HCT116 (cell line): ENCODE data around the gene MAN2B1. TPM values are rescaled to one million over a fixed set of nuclear protein-coding genes. Genes with fewer than 3 reads are reported as not detected.

Experiments used
- ATAC-seq: fragments of 200-7000 bp; cut with Tn5 transposase; 2 replicates; pipeline ENCODE4 v1.9.1; 2020; ENCODE audit warnings: mild to moderate bottlenecking, moderate library complexity
- BruUV-seq: library from RNA; stranded (reverse); fragments of 400-500 nt; replicated peaks from 2 replicates; lab custom pipeline; 2021; lab: Mats Ljungman, UMichigan
- CTCF ChIA-PET: fragments of 300-600 bp; sonication (Branson Sonifier 250); formaldehyde crosslinking; loops from one replicate; lab custom pipeline; 2021; ENCODE audit warnings: antibody characterized with exemption; lab: Charles Lee
- POLR2A ChIA-PET: fragments of 300-600, 350-600 bp; sonication (Branson Sonifier 250); formaldehyde crosslinking; loops from one replicate; lab custom pipeline; 2021; ENCODE audit warnings: antibody characterized with exemption; lab: Charles Lee
- RAD21 ChIA-PET, 2 experiments: fragments of 300-600 bp; sonication (Branson Sonifier 250); formaldehyde crosslinking; loops; one replicate each; lab custom pipeline; 2023; ENCODE audit warnings: low total read pairs in 2 of 2; ENCODE audit not compliant: uncharacterized antibody in 2 of 2, unreplicated experiment in 2 of 2, low non-redundant PET in 1 of 2; lab: Charles Lee
- DNase-seq: peaks from one replicate; pipeline ENCODE4 v3.0.0-alpha.2; 2010; ENCODE audit warnings: low read depth, low spot score
- H2AFZ ChIP-seq: fragments of 200-600 bp; shearing (Covaris generic), sonication (generic); 2 replicates; pipeline ENCODE4 v1.6.1; 2017; ENCODE audit warnings: low read depth, mixed run types, mixed read lengths, antibody characterized with exemption, low read length; ENCODE audit not compliant: poor library complexity, severe bottlenecking
- H3K27ac ChIP-seq: 2 replicates; pipeline ENCODE4 v1.5.1; 2012; ENCODE audit warnings: low read depth, low read length
- H3K27me3 ChIP-seq: fragments of 200-600 bp; sonication (generic); 2 replicates; pipeline ENCODE4 v1.6.1; 2016; ENCODE audit warnings: mixed run types, low read length, mixed read lengths; ENCODE audit not compliant: insufficient read depth
- H3K36me3 ChIP-seq, 2 experiments: fragments of 200-500 bp in 1 of 2; fragments of 200-600 bp in 1 of 2; sonication (Bioruptor generic) in 1 of 2; sonication (generic) in 1 of 2; 2 replicates each; pipeline versions ENCODE4 v1.5.1 to v1.6.1; 2014 to 2016; ENCODE audit warnings: low read length in 2 of 2, inconsistent platforms in 1 of 2, mixed read lengths in 1 of 2, mixed run types in 1 of 2; ENCODE audit not compliant: insufficient read depth in 2 of 2, control insufficient read depth in 1 of 2
- H3K4me1 ChIP-seq, 2 experiments: fragments of 200-600 bp in 1 of 2; sonication (generic) in 1 of 2; 2 replicates each; pipeline versions ENCODE4 v1.5.1 to v1.6.1; 2012 to 2017; ENCODE audit warnings: low read length in 2 of 2, inconsistent platforms in 1 of 2, mild to moderate bottlenecking in 1 of 2, mixed read lengths in 1 of 2, mixed run types in 1 of 2, moderate library complexity in 1 of 2; ENCODE audit not compliant: insufficient read depth in 2 of 2, control insufficient read depth in 1 of 2
- H3K4me2 ChIP-seq: fragments of 200-600 bp; sonication (generic); 2 replicates; pipeline ENCODE4 v1.6.1; 2017; ENCODE audit warnings: mixed run types, low read length, mixed read lengths
- H3K4me3 ChIP-seq, 2 experiments: fragments of 200-600 bp in 1 of 2; sonication (generic) in 1 of 2; replicated peaks in 1 of 2; 2 replicates each; pipeline ENCODE4 v1.5.1; 2011 to 2016; ENCODE audit warnings: low read length in 2 of 2, control low read depth in 1 of 2, low read depth in 1 of 2, mild to moderate bottlenecking in 1 of 2, mixed read lengths in 1 of 2, mixed run types in 1 of 2
- H3K79me2 ChIP-seq: fragments of 200-600 bp; sonication (generic); 2 replicates; pipeline ENCODE4 v1.6.1; 2017; ENCODE audit warnings: mild to moderate bottlenecking, mixed run types, low read length, moderate library complexity, mixed read lengths; ENCODE audit not compliant: insufficient read depth
- H3K9ac ChIP-seq: fragments of 200-600 bp; sonication (generic); 2 replicates; pipeline ENCODE4 v1.6.1; 2016; ENCODE audit warnings: low read length, mixed read lengths
- H3K9me2 ChIP-seq: fragments of 200-600 bp; sonication (generic), shearing (Covaris generic); 2 replicates; pipeline ENCODE4 v1.6.1; 2017; ENCODE audit warnings: mixed run types, mild to moderate bottlenecking, moderate library complexity; ENCODE audit not compliant: insufficient read depth
- H3K9me3 ChIP-seq, 2 experiments: fragments of 200-500 bp in 1 of 2; fragments of 200-600 bp in 1 of 2; sonication (Bioruptor generic) in 1 of 2; sonication (generic) in 1 of 2; 2 replicates each; pipeline ENCODE4 v1.6.1; 2014 to 2017; ENCODE audit warnings: low read length in 2 of 2, mixed read lengths in 2 of 2, inconsistent platforms in 1 of 2, low read depth in 1 of 2, mild to moderate bottlenecking in 1 of 2, mixed run types in 1 of 2, moderate library complexity in 1 of 2; ENCODE audit not compliant: control insufficient read depth in 1 of 2, insufficient read depth in 1 of 2
- H4K20me1 ChIP-seq: fragments of 200-600 bp; sonication (generic), shearing (Covaris generic); 2 replicates; pipeline ENCODE4 v1.6.1; 2017; ENCODE audit warnings: mixed run types, mild to moderate bottlenecking, moderate library complexity; ENCODE audit not compliant: insufficient read depth
- ATF3 ChIP-seq: IDR thresholded peaks from 2 replicates; pipeline ENCODE4 v1.6.1; 2012
- CBX3 ChIP-seq: IDR thresholded peaks from 2 replicates; pipeline ENCODE4 v1.6.1; 2012; ENCODE audit warnings: low read depth
- CTCF ChIP-seq, 3 experiments: fragments of 200-600 bp in 1 of 3; sonication (generic) in 1 of 3; IDR thresholded peaks in 2 of 3; conservative IDR thresholded peaks in 1 of 3; 2 replicates each; pipeline ENCODE4 v1.5.1; 2012 to 2017; ENCODE audit warnings: low read depth in 2 of 3, low read length in 2 of 3, antibody characterized with exemption in 1 of 3, borderline replicate concordance in 1 of 3, control low read depth in 1 of 3, mild to moderate bottlenecking in 1 of 3, mixed read lengths in 1 of 3, mixed run types in 1 of 3, moderate library complexity in 1 of 3; ENCODE audit not compliant: insufficient read depth in 1 of 3
- EGR1 ChIP-seq: IDR thresholded peaks from 2 replicates; pipeline ENCODE4 v1.6.1; 2012; ENCODE audit warnings: low read depth
- JUND ChIP-seq: IDR thresholded peaks from 2 replicates; pipeline ENCODE4 v1.6.1; 2012
- POLR2AphosphoS5 ChIP-seq: IDR thresholded peaks from 2 replicates; pipeline ENCODE4 v1.6.1; 2011; ENCODE audit warnings: mild to moderate bottlenecking, low read depth, low read length, moderate library complexity
- RAD21 ChIP-seq: IDR thresholded peaks from 2 replicates; pipeline ENCODE4 v1.6.1; 2012; ENCODE audit warnings: low read depth, mild to moderate bottlenecking
- SIN3A ChIP-seq: IDR thresholded peaks from 2 replicates; pipeline ENCODE4 v1.6.1; 2012; ENCODE audit warnings: low read depth
- TCF7L2 ChIP-seq: IDR thresholded peaks from 2 replicates; pipeline ENCODE4 v1.7.0; 2011; ENCODE audit warnings: borderline replicate concordance, inconsistent platforms; ENCODE audit not compliant: insufficient read depth, insufficient read length; ENCODE audit errors: extremely low read depth
- YY1 ChIP-seq: IDR thresholded peaks from 2 replicates; pipeline ENCODE4 v1.6.1; 2011; ENCODE audit warnings: low read length, low read depth, moderate library complexity, mild to moderate bottlenecking; ENCODE audit not compliant: insufficient replicate concordance; ENCODE audit errors: extremely low read depth
- ZBTB33 ChIP-seq: IDR thresholded peaks from 2 replicates; pipeline ENCODE4 v1.6.1; 2011; ENCODE audit warnings: mild to moderate bottlenecking, low read length, moderate library complexity; ENCODE audit not compliant: insufficient replicate concordance; ENCODE audit errors: extremely low read depth
- ZFX ChIP-seq: fragments of 450-650 bp; IDR thresholded peaks from 2 replicates; pipeline ENCODE4 v1.6.1; 2017
- intact Hi-C: fragments of 100-400 bp; cut with micrococcal nuclease; formaldehyde crosslinking; loops from 2 replicates; pipeline ENCODE4 v1.10.0; 2022
- total RNA-seq: library from RNA; stranded (reverse); gene quantifications from one replicate; pipeline ENCODE4 v1.2.1, GENCODE V29; 2021; ENCODE audit not compliant: unreplicated experiment
- TF ChIP-seq, protein P1 (sequence below): IDR thresholded peaks from 2 replicates; pipeline ENCODE4 v1.6.1; 2012; ENCODE audit warnings: low read depth
- TF ChIP-seq, protein P2 (sequence below): IDR thresholded peaks from 2 replicates; pipeline ENCODE4 v1.6.1; 2012

MAN2B1 gene
- total RNA-seq, 1 experiment from 2014 or later, result 48.3 TPM

GRCh38 chr19:12695096-12695495 is 28.6 kb upstream of the MAN2B1 start:
- Histone ChIP-seq H3K79me2 (peaks cover 10% of the 10 kb centered on the region; the same call in 1 of the 2 replicates), H3K36me3 (peaks cover 6 to 9% of the 10 kb centered on the region in 2 experiments; a peak in 2 of 4 replicates), H3K27me3 (no peaks in the 10 kb centered on the region), H3K27ac (no peak overlapping the region), H3K9me3 (no peaks in the 10 kb centered on the region), H3K9me2 (no peaks in the 10 kb centered on the region), H3K4me1 (peaks cover 9 to 23% of the 10 kb centered on the region in 2 experiments; a peak in 3 of 4 replicates), H3K9ac (peak overlapping the region; percentile 90; the same call in 1 of the 2 replicates), H4K20me1 (no peaks in the 10 kb centered on the region), H3K4me3 (peak overlapping the region; percentile 88 to 92)
- no peak for ATAC-seq
- intact Hi-C loops, result no loop called here
- POLR2A ChIA-PET, result no interaction called here
- CTCF ChIA-PET, result interaction anchor here (0.5 kb wide), 1 partner anchor 81 kb away, joined by 5 read pairs; no protein-coding TSS in a partner anchor
- RAD21 ChIA-PET, result no interaction called here
- DNase-seq, result no peak
- BruUV-seq, result no TSS peak
- no peak for TF ChIP-seq CBX3
- TF ChIP-seq RAD21, result no peak
- TF ChIP-seq SIN3A, result no peak
- TF ChIP-seq ATF3, result no peak
- TF ChIP-seq EGR1, result no peak
- no peak for TF ChIP-seq ZFX
- TF ChIP-seq YY1, result no peak
- TF ChIP-seq, protein P1, sequence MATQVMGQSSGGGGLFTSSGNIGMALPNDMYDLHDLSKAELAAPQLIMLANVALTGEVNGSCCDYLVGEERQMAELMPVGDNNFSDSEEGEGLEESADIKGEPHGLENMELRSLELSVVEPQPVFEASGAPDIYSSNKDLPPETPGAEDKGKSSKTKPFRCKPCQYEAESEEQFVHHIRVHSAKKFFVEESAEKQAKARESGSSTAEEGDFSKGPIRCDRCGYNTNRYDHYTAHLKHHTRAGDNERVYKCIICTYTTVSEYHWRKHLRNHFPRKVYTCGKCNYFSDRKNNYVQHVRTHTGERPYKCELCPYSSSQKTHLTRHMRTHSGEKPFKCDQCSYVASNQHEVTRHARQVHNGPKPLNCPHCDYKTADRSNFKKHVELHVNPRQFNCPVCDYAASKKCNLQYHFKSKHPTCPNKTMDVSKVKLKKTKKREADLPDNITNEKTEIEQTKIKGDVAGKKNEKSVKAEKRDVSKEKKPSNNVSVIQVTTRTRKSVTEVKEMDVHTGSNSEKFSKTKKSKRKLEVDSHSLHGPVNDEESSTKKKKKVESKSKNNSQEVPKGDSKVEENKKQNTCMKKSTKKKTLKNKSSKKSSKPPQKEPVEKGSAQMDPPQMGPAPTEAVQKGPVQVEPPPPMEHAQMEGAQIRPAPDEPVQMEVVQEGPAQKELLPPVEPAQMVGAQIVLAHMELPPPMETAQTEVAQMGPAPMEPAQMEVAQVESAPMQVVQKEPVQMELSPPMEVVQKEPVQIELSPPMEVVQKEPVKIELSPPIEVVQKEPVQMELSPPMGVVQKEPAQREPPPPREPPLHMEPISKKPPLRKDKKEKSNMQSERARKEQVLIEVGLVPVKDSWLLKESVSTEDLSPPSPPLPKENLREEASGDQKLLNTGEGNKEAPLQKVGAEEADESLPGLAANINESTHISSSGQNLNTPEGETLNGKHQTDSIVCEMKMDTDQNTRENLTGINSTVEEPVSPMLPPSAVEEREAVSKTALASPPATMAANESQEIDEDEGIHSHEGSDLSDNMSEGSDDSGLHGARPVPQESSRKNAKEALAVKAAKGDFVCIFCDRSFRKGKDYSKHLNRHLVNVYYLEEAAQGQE, result no peak
- no peak for TF ChIP-seq CTCF (IDR thresholded peaks at IDR 0.05 in 2 of 3, conservative IDR thresholded peaks at IDR 0.05 in 1 of 3; ENCODE audit: borderline replicate concordance in 1 of 3, insufficient read depth in 1 of 3, low read depth in 2 of 3, low read length in 2 of 3)
- TF ChIP-seq, protein P2, sequence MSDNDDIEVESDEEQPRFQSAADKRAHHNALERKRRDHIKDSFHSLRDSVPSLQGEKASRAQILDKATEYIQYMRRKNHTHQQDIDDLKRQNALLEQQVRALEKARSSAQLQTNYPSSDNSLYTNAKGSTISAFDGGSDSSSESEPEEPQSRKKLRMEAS, result no peak
- no peak for TF ChIP-seq TCF7L2
- no peak for TF ChIP-seq POLR2AphosphoS5
- no peak for TF ChIP-seq JUND
- TF ChIP-seq ZBTB33, result no peak
- TF ChIP-seq, all 23 proteins: peak for 0
- H2AFZ ChIP-seq, result no peak overlapping the region
- H3K4me2 ChIP-seq, result peak overlapping the region; percentile 93
